Karpas-422 (cell line): ENCODE data around the gene DNMT3A. TPM values are rescaled to one million over a fixed set of nuclear protein-coding genes. Genes with fewer than 3 reads are reported as not detected.

Source experiments
- DNase-seq: peaks from one replicate; pipeline ENCODE4 v3.0.0-alpha.2; 2015
- H2AFZ ChIP-seq: fragments of 200-600 bp; sonication (generic); 2 replicates; pipeline ENCODE4 v1.6.1; 2014; ENCODE audit warnings: antibody characterized with exemption, low read length, mixed read lengths
- H3K27ac ChIP-seq: fragments of 200-600 bp; sonication (generic); 2 replicates; pipeline ENCODE4 v1.5.1; 2014; ENCODE audit warnings: mild to moderate bottlenecking, low read length, moderate library complexity
- H3K27me3 ChIP-seq: fragments of 200-600 bp; sonication (generic); 2 replicates; pipeline ENCODE4 v1.6.1; 2014; ENCODE audit warnings: low read length, mixed read lengths
- H3K36me3 ChIP-seq: fragments of 200-600 bp; sonication (generic); 2 replicates; pipeline ENCODE4 v1.6.1; 2014; ENCODE audit warnings: low read length, mixed read lengths; ENCODE audit not compliant: insufficient read depth
- H3K4me1 ChIP-seq: fragments of 200-600 bp; sonication (generic); 2 replicates; pipeline ENCODE4 v1.6.1; 2014; ENCODE audit warnings: mild to moderate bottlenecking, low read length, mixed read lengths
- H3K4me2 ChIP-seq: fragments of 200-600 bp; sonication (generic); 2 replicates; pipeline ENCODE4 v1.6.1; 2014; ENCODE audit warnings: low read length, low read depth, mild to moderate bottlenecking; ENCODE audit not compliant: poor library complexity, severe bottlenecking
- H3K4me3 ChIP-seq: fragments of 200-600 bp; sonication (generic); 2 replicates; pipeline ENCODE4 v1.5.1; 2014; ENCODE audit warnings: mild to moderate bottlenecking, antibody characterized with exemption, low read length, mixed read lengths
- H3K79me2 ChIP-seq: fragments of 200-600 bp; sonication (generic); 2 replicates; pipeline ENCODE4 v1.6.1; 2014; ENCODE audit warnings: mild to moderate bottlenecking, low read length, mixed read lengths
- H3K9ac ChIP-seq: fragments of 200-600 bp; sonication (generic); 2 replicates; pipeline ENCODE4 v1.6.0; 2014; ENCODE audit warnings: low read length
- H3K9me2 ChIP-seq: fragments of 200-600 bp; sonication (generic), shearing (Covaris generic); replicated peaks from 2 replicates; pipeline ENCODE4 v1.6.0; 2014; ENCODE audit warnings: mild to moderate bottlenecking, low read length, moderate library complexity; ENCODE audit not compliant: insufficient read depth
- H3K9me3 ChIP-seq: fragments of 300-700, 200-600 bp; sonication (generic); 2 replicates; pipeline ENCODE4 v1.6.1; 2014; ENCODE audit warnings: low read length, mixed read lengths
- H4K20me1 ChIP-seq: fragments of 200-600 bp; sonication (generic); 2 replicates; pipeline ENCODE4 v1.6.1; 2014; ENCODE audit warnings: mild to moderate bottlenecking, antibody characterized with exemption, low read length, low read depth; ENCODE audit not compliant: insufficient read depth
- total RNA-seq: library from RNA; depleted of rRNA; stranded (reverse); fragments of >200 nt; shearing (Covaris generic); gene quantifications from 2 replicates; pipeline ENCODE4 v1.2.3, GENCODE V29; 2014; ENCODE audit warnings: low replicate concordance

DNMT3A gene
- total RNA-seq, 1 experiment from 2014 or later, result 0.97 TPM

GRCh38 chr2:25332571-25332970 lies 9.2 kb downstream of the DNMT3A start:
- no peaks in the 10 kb centered on the region for H3K27me3 ChIP-seq
- no peaks in the 10 kb centered on the region for H3K9me2 ChIP-seq
- H3K27ac ChIP-seq, result no peak overlapping the region
- no peak overlapping the region for H3K4me3 ChIP-seq
- peaks cover 11% of the 10 kb centered on the region; the same call in 1 of the 2 replicates for H4K20me1 ChIP-seq
- no peaks in the 10 kb centered on the region; the same call in 1 of the 2 replicates for H3K9me3 ChIP-seq
- H3K36me3 ChIP-seq, result no peaks in the 10 kb centered on the region
- no peaks in the 10 kb centered on the region for H3K79me2 ChIP-seq
- no peak overlapping the region for H3K4me2 ChIP-seq
- peaks cover 14% of the 10 kb centered on the region for H3K4me1 ChIP-seq
- no peak overlapping the region for H2AFZ ChIP-seq
- H3K9ac ChIP-seq, result no peak overlapping the region
- no peak for DNase-seq

DNA sequence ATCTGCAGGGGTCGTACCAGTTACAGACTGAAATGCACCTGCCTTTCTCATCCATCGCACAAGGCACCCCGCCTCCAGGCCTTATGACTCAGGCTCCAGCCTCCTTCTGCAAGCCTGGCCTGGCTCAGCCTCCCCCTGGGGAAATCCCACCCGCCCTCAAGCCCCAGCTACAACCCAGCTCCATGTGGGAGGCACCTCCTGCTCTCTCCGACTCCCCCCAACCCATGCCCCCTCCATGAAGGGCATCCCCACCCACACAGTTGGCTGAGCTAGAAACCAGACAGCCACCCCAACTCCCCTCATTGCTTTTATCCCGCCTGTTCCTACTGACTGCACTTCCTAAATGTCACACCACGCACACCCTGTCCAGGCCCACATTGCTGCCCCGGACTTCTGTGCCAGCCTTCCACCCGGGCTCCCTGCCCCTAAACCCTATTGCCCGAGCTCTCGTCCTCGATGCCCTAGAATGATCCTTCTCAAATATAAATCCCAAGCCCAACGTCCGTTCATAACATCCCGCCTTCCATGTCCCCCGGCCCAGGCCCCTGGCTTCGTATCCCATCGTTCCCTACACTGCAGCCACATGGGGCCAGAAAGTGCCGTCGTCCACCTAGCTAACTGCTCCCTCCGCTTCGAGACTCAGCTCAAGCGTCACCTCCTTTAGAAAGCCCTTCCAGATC lies 9.9 kb downstream of the DNMT3A start:
- H3K4me2 ChIP-seq, result no peak overlapping the region
- H3K4me3 ChIP-seq, result no peak overlapping the region
- H3K27ac ChIP-seq, result no peak overlapping the region
- no peak overlapping the region for H2AFZ ChIP-seq
- no peak for DNase-seq
- H3K9ac ChIP-seq, result no peak overlapping the region
- H3K36me3 ChIP-seq, result no peaks in the 10 kb centered on the region
- H3K9me2 ChIP-seq, result no peaks in the 10 kb centered on the region
- peaks cover 7% of the 10 kb centered on the region for H3K9me3 ChIP-seq
- no peaks in the 10 kb centered on the region for H3K27me3 ChIP-seq
- H4K20me1 ChIP-seq, result 0 out of 2 replicates have a peak, but pooled peaks cover 9% of the 10 kb centered on the region
- H3K4me1 ChIP-seq, result peaks cover 14% of the 10 kb centered on the region
- no peaks in the 10 kb centered on the region for H3K79me2 ChIP-seq

- Histone ChIP-seq H3K9me2 (no peaks in the 10 kb centered on the region), H3K4me1 (peaks cover 14% of the 10 kb centered on the region), H3K9me3 (peaks cover 15% of the 10 kb centered on the region), H3K36me3 (no peaks in the 10 kb centered on the region), H4K20me1 (0 out of 2 replicates have a peak, but pooled peaks cover 6% of the 10 kb centered on the region), H3K4me2 (no peak overlapping the region), H3K4me3 (no peak overlapping the region), H3K9ac (no peak overlapping the region), H3K79me2 (no peaks in the 10 kb centered on the region), H3K27ac (no peak overlapping the region), H2AFZ (no peak overlapping the region), H3K27me3 (no peaks in the 10 kb centered on the region)
- DNase-seq, result no peak
These were observed 10.8 kb downstream of the DNMT3A start for GRCh38 chr2:25330937-25331336.

GRCh38 chr2:25330273-25330672 lies 11.5 kb downstream of the DNMT3A start:
- Histone ChIP-seq H2AFZ (no peak overlapping the region), H4K20me1 (0 out of 2 replicates have a peak, but pooled peaks cover 6% of the 10 kb centered on the region), H3K4me1 (peaks cover 14% of the 10 kb centered on the region), H3K4me2 (no peak overlapping the region), H3K9me2 (no peaks in the 10 kb centered on the region), H3K36me3 (no peaks in the 10 kb centered on the region), H3K9ac (no peak overlapping the region), H3K4me3 (no peak overlapping the region), H3K79me2 (no peaks in the 10 kb centered on the region), H3K9me3 (peaks cover 15% of the 10 kb centered on the region), H3K27ac (no peak overlapping the region), H3K27me3 (no peaks in the 10 kb centered on the region)
- DNase-seq, result no peak

- no peak overlapping the region for H3K4me3 ChIP-seq
These were observed 13.3 kb downstream of the DNMT3A start for GRCh38 chr2:25328152-25329085.

DNA sequence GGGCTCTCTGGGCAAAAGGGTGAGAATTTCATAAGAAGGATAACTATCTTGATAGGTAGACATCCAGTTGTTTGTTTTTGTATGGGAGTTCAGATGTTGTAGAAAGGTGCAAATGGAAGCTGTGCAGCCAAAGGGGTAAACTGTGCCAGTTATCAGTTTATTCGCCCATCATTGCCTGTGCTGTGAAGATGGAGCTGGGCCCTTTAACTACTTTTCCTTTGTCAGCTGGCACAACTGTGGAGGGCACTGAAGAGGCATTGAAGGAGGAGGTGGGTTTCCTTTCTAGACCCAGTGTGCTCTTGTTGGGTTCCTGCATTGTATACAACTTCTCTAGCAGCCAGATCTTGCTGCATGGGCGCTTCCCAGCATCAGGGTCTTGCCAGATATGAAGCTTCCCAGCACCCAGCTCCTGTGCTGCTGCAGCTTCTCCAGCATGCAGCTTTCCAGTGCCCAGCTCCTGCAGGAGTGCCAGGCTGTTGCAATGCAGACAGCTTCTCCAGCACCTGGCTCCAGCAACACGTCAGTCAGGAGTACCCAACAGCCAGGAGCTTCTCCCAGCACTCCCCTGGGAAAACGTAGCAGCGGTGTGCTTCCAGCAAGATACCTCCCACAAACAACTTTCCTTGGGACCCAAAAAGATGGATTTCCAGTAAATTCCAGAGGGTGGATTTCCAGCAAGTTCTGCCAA lies 15.3 kb downstream of the DNMT3A start:
- H3K4me2 ChIP-seq, result no peak overlapping the region
- H4K20me1 ChIP-seq, result no peaks in the 10 kb centered on the region
- no peak overlapping the region for H3K4me3 ChIP-seq
- no peak overlapping the region for H3K9ac ChIP-seq
- no peaks in the 10 kb centered on the region for H3K9me2 ChIP-seq
- no peak for DNase-seq
- peaks cover 15% of the 10 kb centered on the region for H3K9me3 ChIP-seq
- H3K27ac ChIP-seq, result no peak overlapping the region
- no peak overlapping the region for H2AFZ ChIP-seq
- no peaks in the 10 kb centered on the region for H3K4me1 ChIP-seq
- no peaks in the 10 kb centered on the region for H3K36me3 ChIP-seq
- no peaks in the 10 kb centered on the region for H3K27me3 ChIP-seq
- no peaks in the 10 kb centered on the region for H3K79me2 ChIP-seq

More at GRCh38 chr2:25328152-25329085, 13.3 kb downstream of the DNMT3A start:
- Histone ChIP-seq H3K79me2 (no peaks in the 10 kb centered on the region), H3K4me1 (peaks cover under 1% of the 10 kb centered on the region; the same call in 1 of the 2 replicates), H3K27ac (no peak overlapping the region), H3K4me2 (no peak overlapping the region), H3K9me3 (peaks cover 15% of the 10 kb centered on the region), H2AFZ (no peak overlapping the region), H3K27me3 (no peaks in the 10 kb centered on the region), H3K9ac (no peak overlapping the region), H3K36me3 (no peaks in the 10 kb centered on the region), H4K20me1 (no peaks in the 10 kb centered on the region), H3K9me2 (no peaks in the 10 kb centered on the region)
- no peak for DNase-seq

DNA sequence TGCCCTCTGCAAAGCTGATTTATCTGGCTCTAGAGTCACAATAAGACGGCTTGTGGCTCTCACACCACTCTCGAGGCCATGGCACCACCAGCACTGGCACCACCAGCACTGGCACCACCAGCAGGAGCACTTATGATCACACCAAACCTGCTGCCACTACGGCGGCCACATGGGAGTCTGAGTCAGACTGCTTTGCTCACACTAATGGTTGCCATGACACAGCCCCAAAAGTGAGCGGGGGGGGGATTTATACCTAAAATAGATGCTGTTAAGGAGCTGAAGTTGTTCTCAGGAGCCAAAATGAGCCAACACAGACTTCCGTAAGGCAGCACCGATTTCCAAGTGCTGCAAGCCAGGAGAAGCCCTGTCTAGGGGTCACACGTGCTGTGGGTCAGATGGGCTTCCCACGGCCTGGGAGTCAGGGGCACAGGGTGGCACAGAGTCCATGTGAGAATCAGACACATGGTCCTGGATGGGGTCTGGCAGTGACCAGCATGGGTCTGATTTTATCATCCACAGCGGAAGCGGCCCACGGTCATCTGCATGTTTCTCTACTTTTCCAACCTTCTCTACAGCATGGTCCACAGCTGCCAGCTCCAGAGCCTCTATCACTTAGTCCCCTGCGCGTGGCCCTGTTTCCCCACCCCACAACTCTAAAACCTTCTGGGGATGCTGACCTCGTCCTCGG lies 16.7 kb downstream of the DNMT3A start:
- Histone ChIP-seq H3K4me2 (no peak overlapping the region), H3K4me3 (no peak overlapping the region), H3K36me3 (no peaks in the 10 kb centered on the region), H2AFZ (no peak overlapping the region), H3K9ac (no peak overlapping the region), H3K9me3 (peaks cover 15% of the 10 kb centered on the region), H3K79me2 (no peaks in the 10 kb centered on the region), H3K27ac (no peak overlapping the region), H3K27me3 (no peaks in the 10 kb centered on the region), H3K4me1 (no peaks in the 10 kb centered on the region), H3K9me2 (no peaks in the 10 kb centered on the region), H4K20me1 (no peaks in the 10 kb centered on the region)
- DNase-seq, result no peak
